ENCODE results near the gene YBX3.
A peak's percentile ranks its signal among the peaks of the same experiment; 100 is the strongest.

YBX3 gene

GRCh38 chr12:10721651-10722501, 1.2 kb downstream of the YBX3 start:
- peak; percentile 86 for DNase-seq (ENCODE audit: low spot score)

GRCh38 chr12:10720974-10721650, 2.0 kb downstream of the YBX3 start:
- DNase-seq (ENCODE audit: low spot score), result no peak

- no peak for DNase-seq (ENCODE audit: low spot score)
These were observed 3.6 kb downstream of the YBX3 start for GRCh38 chr12:10719482-10719881.

GRCh38 chr12:10718279-10718821, 4.8 kb downstream of the YBX3 start:
- DNase-seq (ENCODE audit: low spot score), result no peak

GRCh38 chr12:10717410-10717809, 5.7 kb downstream of the YBX3 start:
- peak; percentile 28 for DNase-seq (ENCODE audit: low spot score)

GRCh38 chr12:10716704-10717315, 6.3 kb downstream of the YBX3 start:
- peak; percentile 69 for DNase-seq (ENCODE audit: low spot score)

GRCh38 chr12:10716277-10716676, 6.8 kb downstream of the YBX3 start:
- DNase-seq (ENCODE audit: low spot score), result no peak

- DNase-seq (ENCODE audit: low spot score), result no peak
These were observed 7.6 kb downstream of the YBX3 start for GRCh38 chr12:10715491-10715890.

GRCh38 chr12:10709808-10710207, 13.3 kb downstream of the YBX3 start:
- DNase-seq (ENCODE audit: low spot score), result no peak

- DNase-seq (ENCODE audit: low spot score), result no peak
These were observed 14.3 kb downstream of the YBX3 start for GRCh38 chr12:10708862-10709261.

- DNase-seq (ENCODE audit: low spot score), result no peak
These were observed 17.5 kb downstream of the YBX3 start for GRCh38 chr12:10705655-10706054.

GRCh38 chr12:10701843-10702242, 21.3 kb downstream of the YBX3 start:
- no peak for DNase-seq (ENCODE audit: low spot score)

- no peak for DNase-seq (ENCODE audit: low spot score)
These were observed 21.9 kb downstream of the YBX3 start for GRCh38 chr12:10701131-10701681.

- no peak for DNase-seq (ENCODE audit: low spot score)
These were observed 22.5 kb downstream of the YBX3 start for GRCh38 chr12:10700581-10700980.

GRCh38 chr12:10697862-10698261, 25.3 kb downstream of the YBX3 start:
- DNase-seq (ENCODE audit: low spot score), result no peak

GRCh38 chr12:10697156-10697555, 26.0 kb downstream of the YBX3 start:
- DNase-seq (ENCODE audit: low spot score), result no peak

GRCh38 chr12:10690906-10691305, 32.2 kb downstream of the YBX3 start:
- DNase-seq (ENCODE audit: low spot score), result no peak

GRCh38 chr12:10689146-10689545, 34.0 kb downstream of the YBX3 start:
- no peak for DNase-seq (ENCODE audit: low spot score)

GRCh38 chr12:10688042-10688441, 35.1 kb downstream of the YBX3 start:
- DNase-seq (ENCODE audit: low spot score), result no peak

GRCh38 chr12:10673659-10674384, 49.3 kb downstream of the YBX3 start, which contains the start of gene STYK1:
STYK1 (minus strand) TSS chr12:10674052; CDS start chr12:10634618, 39,434 bp downstream.
- peak; percentile 40 for DNase-seq (ENCODE audit: low spot score)

- DNase-seq (ENCODE audit: low spot score), result no peak
These were observed 50.8 kb downstream of the YBX3 start for GRCh38 chr12:10672231-10672868.
